ENCODE data around the gene CHKB.

- TF ChIP-seq CTCF (IDR thresholded peaks at IDR 0.05) (no peak), POLR2A (IDR thresholded peaks at IDR 0.05) (no peak)
These were observed 4.5 kb downstream of the CHKB start, which contains the start of gene CPT1B for GRCh38 chr22:50577987-50578775.
